Measurements from ENCODE around the gene AVPR1B. TPM values are rescaled to one million over a fixed set of nuclear protein-coding genes. Genes with fewer than 3 reads are reported as not detected.

Gene AVPR1B
- polyA plus RNA-seq, 2 of the 4 experiments (the other 2 are of a cell fraction): not detected

GRCh38 chr1:206144605-206145004, 27.4 kb upstream of the AVPR1B start:
- FAIRE-seq (no peak), ATAC-seq (no peak), DNase-seq (ENCODE audit: low read depth in 1 of 2, low spot score in 1 of 2) (no peak)
- TF ChIP-seq KDM1A (IDR thresholded peaks at IDR 0.05; ENCODE audit: low read depth): no peak
- TF ChIP-seq, protein P1, sequence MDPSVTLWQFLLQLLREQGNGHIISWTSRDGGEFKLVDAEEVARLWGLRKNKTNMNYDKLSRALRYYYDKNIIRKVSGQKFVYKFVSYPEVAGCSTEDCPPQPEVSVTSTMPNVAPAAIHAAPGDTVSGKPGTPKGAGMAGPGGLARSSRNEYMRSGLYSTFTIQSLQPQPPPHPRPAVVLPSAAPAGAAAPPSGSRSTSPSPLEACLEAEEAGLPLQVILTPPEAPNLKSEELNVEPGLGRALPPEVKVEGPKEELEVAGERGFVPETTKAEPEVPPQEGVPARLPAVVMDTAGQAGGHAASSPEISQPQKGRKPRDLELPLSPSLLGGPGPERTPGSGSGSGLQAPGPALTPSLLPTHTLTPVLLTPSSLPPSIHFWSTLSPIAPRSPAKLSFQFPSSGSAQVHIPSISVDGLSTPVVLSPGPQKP (IDR thresholded peaks at IDR 0.05; ENCODE audit: low read depth, low read length): no peak
- no peak for TF ChIP-seq RNF2 (IDR thresholded peaks at IDR 0.05; ENCODE audit: borderline replicate concordance, low read depth)
- no peak for TF ChIP-seq POLR2AphosphoS2 (conservative IDR thresholded peaks at IDR 0.05; ENCODE audit: low read length)
- no peak for TF ChIP-seq JUNB (IDR thresholded peaks at IDR 0.05)
- TF ChIP-seq PHF8 (IDR thresholded peaks at IDR 0.05; ENCODE audit: borderline replicate concordance, low read depth): no peak
- no peak for TF ChIP-seq RCOR1 (IDR thresholded peaks at IDR 0.05; ENCODE audit: low read depth, low read length)
- TF ChIP-seq RARB (CRISPR knock-in tag; IDR thresholded peaks at IDR 0.05): no peak
- H3K4me2 ChIP-seq: no peak overlapping the region
- H3K4me1 ChIP-seq: no peaks in the 10 kb centered on the region
- H3K27ac ChIP-seq: no peak overlapping the region
- CTCF ChIA-PET: interaction anchor here (0.8 to 2.5 kb wide), 2 partner anchors 38 to 114 kb away, joined by 3 to 7 read pairs; no protein-coding TSS in a partner anchor
- no peak overlapping the region for H3K4me3 ChIP-seq
- POLR2A ChIA-PET: no interaction called here
- 15% methylated on average over 2 of the region's 2 CpGs for WGBS (ENCODE audit: missing lambda C conversion rate)
- no peaks in the 10 kb centered on the region for H3K9me3 ChIP-seq

- TF ChIP-seq RAD21 (conservative IDR thresholded peaks at IDR 0.05 in 1 of 2, IDR thresholded peaks at IDR 0.05 in 1 of 2) (no peak), HOXB13 (CRISPR knock-in tag; IDR thresholded peaks at IDR 0.05; ENCODE audit: low read depth) (no peak), EHMT2 (IDR thresholded peaks at IDR 0.05; ENCODE audit: low read depth) (no peak), RARB (CRISPR knock-in tag; IDR thresholded peaks at IDR 0.05) (no peak), E2F6 (IDR thresholded peaks at IDR 0.05; ENCODE audit: borderline replicate concordance, low read depth) (no peak), RCOR1 (IDR thresholded peaks at IDR 0.05; ENCODE audit: low read depth, low read length) (no peak), CHD2 (IDR thresholded peaks at IDR 0.05; ENCODE audit: low read length, partially characterized antibody) (no peak)
- Histone ChIP-seq H3K4me2 (no peak overlapping the region), H3K4me1 (no peaks in the 10 kb centered on the region), H3K27ac (no peak overlapping the region), H3K9me3 (no peaks in the 10 kb centered on the region), H3K4me3 (no peak overlapping the region)
- DNase-seq (ENCODE audit: low read depth in 1 of 2, low spot score in 1 of 2) (no peak), ATAC-seq (no peak), FAIRE-seq (no peak)
- WGBS (ENCODE audit: missing lambda C conversion rate): 81% methylated on average over 12 of the region's 15 CpGs
- POLR2A ChIA-PET: no interaction called here
- CTCF ChIA-PET: interaction anchor here (1.1 to 2.5 kb wide), 2 partner anchors 113 to 158 kb away, joined by 4 to 7 read pairs; no protein-coding TSS in a partner anchor
Observed at GRCh38 chr1:206143537-206144172, 26.5 kb upstream of the AVPR1B start.

GRCh38 chr1:206142770-206143169, 25.6 kb upstream of the AVPR1B start:
- CTCF ChIA-PET: interaction anchor here (1.1 kb wide), 1 partner anchor 157 kb away, joined by 4 read pairs; no protein-coding TSS in a partner anchor
- WGBS (ENCODE audit: missing lambda C conversion rate): 13% methylated on average over 2 of the region's 2 CpGs
- no peak for FAIRE-seq
- POLR2A ChIA-PET: no interaction called here
- no peak overlapping the region for H3K4me3 ChIP-seq
- H3K9me3 ChIP-seq: no peaks in the 10 kb centered on the region
- H3K27ac ChIP-seq: no peak overlapping the region
- ATAC-seq: no peak
- H3K4me1 ChIP-seq: no peaks in the 10 kb centered on the region
- no peak for DNase-seq (ENCODE audit: low read depth in 1 of 2, low spot score in 1 of 2)
- H3K4me2 ChIP-seq: no peak overlapping the region
- TF ChIP-seq SMC3 (IDR thresholded peaks at IDR 0.05): no peak

GRCh38 chr1:206142011-206142410, 24.8 kb upstream of the AVPR1B start:
- 46% methylated on average over 3 of the region's 3 CpGs for WGBS (ENCODE audit: missing lambda C conversion rate)
- H3K4me3 ChIP-seq: no peak overlapping the region
- no peak for DNase-seq (ENCODE audit: low read depth in 1 of 2, low spot score in 1 of 2)
- H3K4me1 ChIP-seq: no peaks in the 10 kb centered on the region
- FAIRE-seq: no peak
- H3K4me2 ChIP-seq: no peak overlapping the region
- no peak overlapping the region for H3K27ac ChIP-seq
- no peaks in the 10 kb centered on the region for H3K9me3 ChIP-seq
- ChIA-PET POLR2A (no interaction called here), CTCF (interaction anchor here (1.0 kb wide), 1 partner anchor 165 kb away, joined by 4 read pairs; no protein-coding TSS in a partner anchor)
- TF ChIP-seq FOSL2 (IDR thresholded peaks at IDR 0.05) (no peak), FOSL2 (CRISPR knock-in tag; IDR thresholded peaks at IDR 0.05) (no peak), HDAC2 (IDR thresholded peaks at IDR 0.05) (no peak), POLR2AphosphoS2 (conservative IDR thresholded peaks at IDR 0.05; ENCODE audit: low read length) (no peak), BHLHE40 (IDR thresholded peaks at IDR 0.05; ENCODE audit: low read depth, low read length) (no peak), MYC (IDR thresholded peaks at IDR 0.05; ENCODE audit: borderline replicate concordance, low read length) (no peak), HOXB5 (CRISPR knock-in tag; IDR thresholded peaks at IDR 0.05) (no peak), HMGXB4 (CRISPR knock-in tag; IDR thresholded peaks at IDR 0.05; ENCODE audit: borderline replicate concordance) (no peak), CHD2 (IDR thresholded peaks at IDR 0.05; ENCODE audit: low read length, partially characterized antibody) (no peak), TFCP2L1 (CRISPR knock-in tag; IDR thresholded peaks at IDR 0.05) (no peak), SMC3 (IDR thresholded peaks at IDR 0.05) (no peak), CBX8 (IDR thresholded peaks at IDR 0.05) (no peak), EHMT2 (IDR thresholded peaks at IDR 0.05; ENCODE audit: low read depth) (no peak)
- TF ChIP-seq, protein P1 (IDR thresholded peaks at IDR 0.05; ENCODE audit: low read depth, low read length): no peak
- TF ChIP-seq, protein P2, sequence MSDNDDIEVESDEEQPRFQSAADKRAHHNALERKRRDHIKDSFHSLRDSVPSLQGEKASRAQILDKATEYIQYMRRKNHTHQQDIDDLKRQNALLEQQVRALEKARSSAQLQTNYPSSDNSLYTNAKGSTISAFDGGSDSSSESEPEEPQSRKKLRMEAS (IDR thresholded peaks at IDR 0.05): no peak
- ATAC-seq: no peak
